Measurements from ENCODE around the gene DMAC2.

GRCh38 chr19:41478171-41478570 lies 38.5 kb upstream of the DMAC2 start:
- TF ChIP-seq CTCF (IDR thresholded peaks at IDR 0.05) (no peak), POLR2A (IDR thresholded peaks at IDR 0.05) (no peak)

All from lower leg skin (tissue), 3 donors.